Activated CD4-positive, alpha-beta T cell treated with anti-CD3 and anti-CD28 coated beads for 48 hours (primary cell): ENCODE results near the gene DND1.
"Not testable (repeated sequence)": the region's sequence is repeated elsewhere in the genome, so short reads cannot be mapped to it uniquely, and the experiment has no call there.

ENCODE experiments used
- DNase-seq: peaks from one replicate; pipeline ENCODE4 v3.0.0-alpha.2; 2020

The DND1 gene

GRCh38 chr5:140671472-140672125 lies 1.8 kb downstream of the DND1 start:
- no peak for DNase-seq

DNA sequence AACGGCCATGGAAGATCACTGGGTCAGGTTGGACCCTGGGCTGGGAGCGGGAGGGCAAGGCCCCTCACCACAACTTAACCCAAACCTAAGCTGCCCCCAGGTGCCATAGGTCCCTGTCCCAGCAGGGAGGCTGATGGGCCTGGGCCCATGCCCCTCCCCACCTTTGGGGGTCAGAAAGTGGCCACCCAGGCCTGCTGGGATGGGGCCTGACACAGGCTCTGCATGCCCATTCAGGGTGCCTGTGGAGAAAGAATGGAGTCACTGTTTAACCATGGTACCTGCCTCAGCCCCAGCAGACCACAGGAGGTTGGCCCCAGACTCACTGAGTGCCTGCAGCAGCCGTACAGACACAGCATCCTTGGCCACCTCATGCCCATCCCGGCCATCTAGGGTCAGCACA lies 2.3 kb downstream of the DND1 start:
- DNase-seq, result not testable (repeated sequence)

DNA sequence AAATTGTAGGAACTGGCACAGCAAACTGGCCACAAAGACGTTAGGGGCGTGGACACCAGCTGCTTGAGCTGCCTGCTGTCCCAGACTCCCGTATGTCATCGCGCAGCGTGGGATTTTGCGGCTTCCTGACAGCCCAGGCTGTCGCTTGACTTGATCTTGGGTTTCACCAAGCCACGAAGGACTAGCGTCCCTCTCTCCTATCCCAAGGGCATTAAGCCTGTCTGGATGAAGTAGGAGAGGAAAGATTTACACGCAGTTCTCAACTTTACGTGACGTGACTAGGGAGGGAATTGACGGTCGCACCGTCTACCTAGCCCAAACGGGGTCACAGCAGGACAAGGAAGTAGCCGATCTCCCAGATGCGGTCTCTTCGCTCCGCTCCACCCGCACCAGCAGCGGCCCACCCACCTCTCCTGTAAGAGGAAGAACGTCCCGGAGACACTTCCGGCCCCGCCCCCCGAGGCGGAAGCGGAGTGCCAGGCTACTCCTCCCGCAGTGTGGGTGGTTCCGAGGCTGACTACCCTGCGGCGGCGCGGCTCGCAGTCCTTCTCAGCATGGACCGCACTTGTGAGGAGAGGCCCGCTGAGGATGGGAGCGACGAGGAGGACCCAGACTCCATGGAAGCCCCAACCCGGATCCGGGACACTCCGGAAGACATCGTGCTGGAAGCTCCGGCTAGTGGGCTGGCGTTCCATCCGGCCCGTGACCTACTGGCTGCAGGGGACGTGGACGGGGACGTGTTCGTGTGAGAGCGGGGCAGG lies 8.8 kb downstream of the DND1 start, which contains the start of gene WDR55:
TSS of gene WDR55 (plus strand) at position 546 of the 761 bp plus-strand sequence. CDS start at position 555, 9 bp downstream.
- peak; percentile 98 for DNase-seq

GRCh38 chr5:140664030-140664358 lies 9.4 kb downstream of the DND1 start:
- no peak for DNase-seq

DNA sequence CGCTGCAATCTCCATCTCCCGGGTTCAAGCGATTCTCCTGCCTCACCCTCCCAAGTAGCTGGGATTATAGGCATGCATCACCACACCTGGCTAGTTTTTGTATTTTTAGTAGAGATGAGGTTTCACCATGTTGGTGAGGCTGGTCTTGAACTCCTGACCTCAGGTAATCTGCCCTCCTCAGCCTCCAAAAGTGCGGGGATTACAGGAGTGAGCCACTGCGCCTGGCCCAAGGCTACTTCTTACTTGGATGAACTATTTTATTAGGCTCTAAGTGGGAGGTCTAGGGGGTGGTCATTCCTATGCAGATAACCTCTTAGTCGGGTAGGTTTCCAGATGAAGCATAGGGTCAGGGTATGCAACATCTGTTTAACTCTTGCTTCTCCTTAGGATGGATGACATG lies 13.0 kb downstream of the DND1 start:
- not testable (repeated sequence) for DNase-seq

DNA sequence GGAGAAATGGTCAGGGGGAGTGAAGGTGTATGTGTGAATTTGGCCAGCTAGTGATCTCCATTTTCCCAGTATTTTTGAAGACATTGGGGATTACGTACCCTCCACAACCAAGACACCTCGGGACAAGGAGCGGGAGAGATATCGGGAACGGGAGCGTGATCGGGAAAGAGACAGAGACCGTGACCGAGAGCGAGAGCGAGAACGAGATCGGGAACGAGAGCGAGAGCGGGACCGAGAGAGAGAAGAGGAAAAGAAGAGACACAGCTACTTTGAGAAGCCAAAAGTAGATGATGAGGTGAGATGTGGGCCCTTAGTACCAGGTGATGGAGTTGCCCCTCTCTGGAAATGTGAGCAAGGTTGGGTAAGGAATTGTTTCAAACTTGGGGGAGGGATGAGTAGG lies 14.5 kb downstream of the DND1 start:
- DNase-seq, result no peak

GRCh38 chr5:140647042-140647419 lies 26.3 kb downstream of the DND1 start:
- no peak for DNase-seq

DNA sequence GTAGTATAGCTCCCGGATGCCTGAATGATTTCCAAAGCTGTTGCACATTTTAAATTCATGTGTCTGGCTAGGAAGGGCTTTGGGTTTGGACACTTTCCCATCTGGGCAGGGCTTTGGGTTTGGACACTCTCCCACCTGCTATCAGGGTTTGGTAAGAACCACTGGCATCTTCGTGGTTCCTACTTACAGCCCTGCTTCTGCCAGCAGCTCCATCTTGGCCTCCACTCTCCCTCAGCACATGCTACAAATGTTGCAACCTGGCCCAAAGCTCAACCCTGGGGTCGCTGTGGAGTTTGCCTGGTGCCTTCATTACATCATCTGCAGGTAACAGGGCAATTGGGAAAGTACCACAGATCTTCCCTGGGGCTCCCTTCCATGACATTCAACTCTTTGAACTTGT lies 30.7 kb downstream of the DND1 start:
- no peak for DNase-seq

DNA sequence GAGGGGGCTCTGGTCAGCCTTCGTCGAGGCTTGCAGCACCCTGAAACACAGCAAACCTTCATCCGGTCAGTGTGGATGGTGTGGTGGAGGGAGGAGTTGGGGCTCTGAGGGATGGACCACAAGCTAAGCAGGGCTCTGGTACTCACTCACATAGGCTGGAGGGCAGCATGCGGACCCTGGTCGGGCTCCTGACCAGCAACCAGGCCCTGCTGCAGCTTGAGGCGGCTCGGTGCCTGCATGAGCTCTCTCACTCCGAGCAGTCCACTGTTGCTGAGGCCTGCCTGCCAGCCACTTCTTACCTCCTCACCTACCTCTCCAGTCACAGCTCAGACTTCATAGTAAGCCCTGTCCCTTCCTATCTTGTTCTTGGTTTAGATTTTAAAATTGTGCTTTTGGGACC lies 31.7 kb downstream of the DND1 start:
- DNase-seq, result no peak

- DNase-seq, result peak; percentile 99
These were observed 34.0 kb downstream of the DND1 start, which contains the start of gene TMCO6 for GRCh38 chr5:140639148-140639981. Gene TMCO6, plus strand, starts transcription at chr5:140639451. Its CDS starts 77 bp downstream, at chr5:140639528.

DNA sequence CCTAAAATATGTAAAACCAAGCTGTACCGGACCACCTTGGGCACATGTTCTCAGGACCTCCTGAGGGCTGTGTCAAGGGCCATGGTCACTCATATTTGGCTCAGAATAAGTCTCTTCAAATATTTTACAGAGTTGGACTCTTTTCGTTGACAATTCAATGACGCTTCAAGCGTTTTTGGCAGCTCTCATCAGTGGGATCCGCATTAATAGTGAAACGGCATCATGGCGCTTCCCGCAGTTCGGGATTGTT lies 34.6 kb downstream of the DND1 start:
- DNase-seq, result not testable (repeated sequence)

GRCh38 chr5:140637371-140638100 lies 35.8 kb downstream of the DND1 start:
- no peak for DNase-seq

GRCh38 chr5:140635291-140636257 lies 37.8 kb downstream of the DND1 start:
- no peak for DNase-seq

DNA sequence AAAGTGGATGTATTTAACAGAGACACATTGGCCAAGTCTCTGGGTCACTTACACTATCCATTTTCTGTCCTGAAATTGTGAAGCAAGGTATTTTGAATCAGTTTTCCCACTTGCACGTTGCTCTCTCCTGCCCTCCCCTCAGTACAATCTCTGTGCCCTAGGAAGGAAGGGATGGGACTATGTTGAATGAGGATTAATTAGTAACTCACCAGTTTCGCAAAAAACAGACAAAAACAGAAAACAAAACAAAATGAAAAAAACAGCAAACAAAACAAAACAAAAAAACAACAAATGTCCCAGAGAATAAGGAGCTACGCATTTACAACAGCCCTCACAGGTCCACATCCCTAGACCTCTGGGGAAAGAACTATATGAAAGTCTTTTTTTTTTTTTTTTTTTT lies 39.3 kb downstream of the DND1 start:
- no peak for DNase-seq

DNA sequence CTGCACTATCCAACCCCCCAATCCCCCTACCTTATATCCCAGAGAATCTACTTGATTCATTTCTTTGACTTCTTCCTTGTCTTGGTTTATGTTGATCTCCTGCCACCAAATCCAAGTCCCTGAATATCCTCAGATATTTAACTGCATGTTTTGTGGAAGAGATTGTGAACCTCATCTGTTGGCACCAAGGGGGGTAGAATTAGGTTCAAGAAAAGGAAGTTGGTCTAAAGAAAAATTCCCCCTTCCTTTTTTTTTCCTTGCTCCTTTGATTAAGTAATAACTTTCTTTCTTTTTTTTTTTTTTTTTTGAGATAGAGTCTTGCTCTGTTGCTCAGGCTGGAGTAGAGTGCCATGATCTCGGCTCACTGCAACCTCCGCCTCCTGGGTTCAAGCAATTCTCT lies 39.9 kb downstream of the DND1 start:
- no peak for DNase-seq

DNA sequence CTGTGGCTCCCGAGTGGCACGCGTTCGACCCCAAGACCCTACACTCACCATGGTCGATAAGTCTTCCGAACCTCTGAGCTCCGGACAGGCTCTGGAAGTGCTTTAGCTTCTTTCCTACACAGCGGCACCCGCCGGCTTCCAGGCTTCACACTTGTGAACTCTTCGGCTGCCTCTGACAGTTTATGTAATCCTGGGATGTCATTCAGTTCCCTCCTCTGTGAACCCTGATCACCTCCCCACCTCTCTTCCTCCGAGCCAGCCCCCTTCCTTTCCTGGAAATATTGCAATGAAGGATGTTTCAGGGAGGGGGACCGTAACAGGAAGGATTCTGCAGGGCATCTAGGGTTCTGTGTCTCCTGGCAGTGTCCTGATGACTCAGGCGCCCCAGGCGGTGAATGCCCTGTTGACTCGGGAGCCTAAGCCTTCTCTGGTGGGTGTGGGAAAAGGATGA lies 40.3 kb downstream of the DND1 start, which contains the start of gene CD14:
TSS of gene CD14 (minus strand) at position 155 of the 451 bp plus-strand sequence. CDS start at position 51, 104 bp downstream.
- peak; percentile 21 for DNase-seq

GRCh38 chr5:140632366-140633020 lies 40.9 kb downstream of the DND1 start:
- DNase-seq, result peak; percentile 64

DNA sequence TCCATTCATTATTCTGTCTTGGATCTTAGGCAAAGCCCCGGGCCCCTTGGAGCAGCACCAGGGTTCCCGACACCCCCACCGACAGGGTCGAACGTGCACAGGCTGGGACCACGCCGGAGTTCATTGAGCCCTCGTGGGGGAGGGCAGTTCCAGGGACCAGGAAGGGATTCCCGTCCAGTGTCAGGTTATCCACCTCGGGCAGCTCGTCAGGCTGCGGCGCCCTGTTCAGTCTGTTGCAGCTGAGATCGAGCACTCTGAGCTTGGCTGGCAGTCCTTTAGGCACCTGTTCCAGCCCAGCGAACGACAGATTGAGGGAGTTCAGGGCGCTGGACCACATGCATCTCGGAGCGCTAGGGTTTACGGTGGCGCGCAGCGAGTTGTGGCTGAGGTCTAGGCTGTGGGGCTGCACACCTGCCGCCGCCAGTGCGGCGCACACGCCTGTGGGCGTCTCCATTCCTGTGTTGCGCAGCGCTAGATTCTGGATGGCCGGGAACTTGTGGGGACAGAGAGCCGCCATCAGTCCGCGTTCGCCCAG lies 41.5 kb downstream of the DND1 start:
- DNase-seq, result peak; percentile 50

DNA sequence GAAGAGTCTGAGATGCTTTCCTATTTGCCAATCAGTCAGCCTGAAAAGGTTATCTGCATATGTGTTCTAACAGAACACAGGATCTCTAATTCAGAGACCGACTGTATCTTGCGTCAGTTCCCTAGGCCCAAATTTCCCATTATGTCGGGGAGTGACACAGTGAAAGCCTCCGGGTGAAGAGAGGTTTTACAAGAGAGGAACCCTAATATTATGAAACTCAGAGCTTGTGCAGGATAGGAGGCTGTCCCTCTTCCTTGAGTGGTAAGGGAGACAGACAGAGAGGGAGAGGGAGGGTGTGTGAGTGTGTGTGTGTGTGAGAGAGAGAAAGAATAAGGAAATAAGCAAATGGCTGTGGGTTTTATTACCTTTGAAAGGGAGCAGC lies 42.3 kb downstream of the DND1 start:
- no peak for DNase-seq

GRCh38 chr5:140630292-140631035 lies 42.9 kb downstream of the DND1 start:
- no peak for DNase-seq
